ENCODE results near the gene RSPO3.
"Not testable (repeated sequence)": the region's sequence is repeated elsewhere in the genome, so short reads cannot be mapped to it uniquely, and the experiment has no call there.

Gene RSPO3, protein sequence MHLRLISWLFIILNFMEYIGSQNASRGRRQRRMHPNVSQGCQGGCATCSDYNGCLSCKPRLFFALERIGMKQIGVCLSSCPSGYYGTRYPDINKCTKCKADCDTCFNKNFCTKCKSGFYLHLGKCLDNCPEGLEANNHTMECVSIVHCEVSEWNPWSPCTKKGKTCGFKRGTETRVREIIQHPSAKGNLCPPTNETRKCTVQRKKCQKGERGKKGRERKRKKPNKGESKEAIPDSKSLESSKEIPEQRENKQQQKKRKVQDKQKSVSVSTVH

GRCh38 chr6:127118298-127119101 is at the start of gene RSPO3:
Gene RSPO3, plus strand, starts transcription at chr6:127118671. Its CDS starts 522 bp downstream, at chr6:127119193.
- DNase-seq, result no peak

- no peak for DNase-seq
Measured at GRCh38 chr6:127069659-127070279, 48.7 kb upstream of the RSPO3 start.

GRCh38 chr6:127073222-127073621 is 45.2 kb upstream of the RSPO3 start:
- no peak for DNase-seq

- no peak for DNase-seq
Measured at GRCh38 chr6:127076466-127076865, 42.0 kb upstream of the RSPO3 start.

DNA sequence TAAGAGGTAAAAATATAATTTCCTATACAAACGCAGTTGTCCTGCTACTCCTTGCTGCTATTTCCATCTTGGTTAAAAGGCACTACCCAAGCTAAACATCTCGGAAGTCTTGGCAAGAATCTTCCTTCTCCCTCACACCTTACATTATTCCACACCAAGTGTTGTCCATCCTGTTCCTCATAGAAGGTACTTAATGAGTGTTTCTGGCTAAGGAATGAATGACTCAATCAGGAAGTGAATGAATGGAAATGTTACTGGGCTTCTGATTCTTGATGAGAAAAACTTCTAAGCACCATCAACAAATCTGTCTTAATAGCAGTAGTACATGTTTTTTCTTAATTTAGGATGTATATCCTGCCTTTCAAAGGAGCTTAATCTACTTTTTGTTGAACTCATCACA is 40.6 kb upstream of the RSPO3 start:
- no peak for DNase-seq

- DNase-seq, result no peak
Measured at GRCh38 chr6:127078669-127079068, 39.8 kb upstream of the RSPO3 start.

GRCh38 chr6:127079681-127080080 is 38.8 kb upstream of the RSPO3 start:
- no peak for DNase-seq

- no peak for DNase-seq
Measured at GRCh38 chr6:127080081-127080480, 38.4 kb upstream of the RSPO3 start.

GRCh38 chr6:127083231-127083962 is 35.1 kb upstream of the RSPO3 start:
- no peak for DNase-seq

DNA sequence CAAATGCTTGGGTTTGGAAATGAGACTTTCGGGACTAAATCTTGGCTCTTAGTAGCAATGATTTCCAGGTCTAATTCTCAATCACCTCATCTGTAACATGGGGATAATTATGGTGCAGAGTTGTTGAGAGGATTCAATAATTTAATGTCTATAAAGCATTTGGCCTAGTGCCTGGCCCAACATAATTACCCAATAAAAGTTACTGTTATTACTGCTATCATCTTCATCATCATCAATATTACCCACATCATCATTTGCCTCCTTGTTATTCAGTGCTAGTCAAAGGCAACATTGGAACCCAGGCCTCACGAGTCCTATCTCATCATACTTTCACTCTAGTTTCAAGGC is 34.5 kb upstream of the RSPO3 start:
- DNase-seq, result no peak

GRCh38 chr6:127085181-127085580 is 33.3 kb upstream of the RSPO3 start:
- no peak for DNase-seq

DNA sequence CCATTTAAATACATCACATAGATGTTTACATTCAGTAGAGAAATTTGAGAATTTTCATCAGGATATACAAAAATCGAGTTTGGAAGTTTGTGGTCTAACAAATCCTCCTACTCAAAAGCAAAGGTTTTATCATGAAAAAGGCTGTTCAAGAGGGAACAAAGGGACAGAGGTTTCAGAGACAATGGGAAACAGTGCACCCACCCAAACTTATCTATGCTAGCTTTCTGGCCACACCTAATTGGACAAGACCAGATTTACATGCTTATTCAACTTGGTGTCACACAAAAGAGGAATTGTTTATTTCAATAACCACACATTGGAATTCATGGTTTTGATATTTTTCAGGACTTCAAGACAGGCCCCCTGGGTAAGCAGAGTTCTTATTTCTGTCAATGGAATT is 28.4 kb upstream of the RSPO3 start:
- no peak for DNase-seq

DNA sequence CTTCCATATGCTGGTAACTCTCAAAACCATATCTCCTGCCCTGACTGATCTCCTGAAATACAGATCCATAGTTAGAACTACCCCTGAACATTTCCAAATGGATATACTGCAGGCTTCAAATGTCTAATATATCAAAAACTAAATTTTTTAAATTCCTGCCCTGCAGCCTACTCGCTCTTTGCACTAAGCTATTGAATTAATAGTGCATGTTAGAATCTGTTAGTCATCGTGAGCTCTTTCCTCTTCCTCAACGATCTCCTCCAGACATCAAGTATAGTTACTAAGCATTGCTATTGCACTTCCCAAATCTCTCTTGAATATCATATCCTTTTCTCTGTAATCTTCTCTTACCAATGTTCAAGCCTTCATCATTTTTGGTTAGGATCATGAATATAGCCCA is 26.0 kb upstream of the RSPO3 start:
- no peak for DNase-seq

- no peak for DNase-seq
Measured at GRCh38 chr6:127094791-127095190, 23.7 kb upstream of the RSPO3 start.

- DNase-seq, result no peak
Measured at GRCh38 chr6:127096167-127096566, 22.3 kb upstream of the RSPO3 start.

DNA sequence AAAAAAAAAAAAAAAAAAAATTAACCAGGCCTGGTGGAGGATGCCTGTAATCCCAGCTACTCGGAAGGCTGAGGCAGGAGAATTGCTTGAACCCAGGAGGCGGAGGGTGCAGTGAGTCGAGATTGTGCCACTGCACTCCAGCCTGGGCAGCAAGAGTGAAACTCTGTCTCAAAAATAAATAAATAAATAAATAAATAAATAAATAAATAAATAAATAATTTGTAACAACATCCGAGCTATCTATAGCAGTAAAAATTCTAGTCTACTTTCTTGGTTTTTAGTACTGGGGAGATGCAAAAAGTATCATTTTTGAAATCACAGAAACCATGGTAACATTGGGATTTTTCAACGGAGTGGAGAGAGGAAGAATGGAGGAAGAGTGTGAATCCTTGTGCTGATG is 21.0 kb upstream of the RSPO3 start:
- not testable (repeated sequence) for DNase-seq

DNA sequence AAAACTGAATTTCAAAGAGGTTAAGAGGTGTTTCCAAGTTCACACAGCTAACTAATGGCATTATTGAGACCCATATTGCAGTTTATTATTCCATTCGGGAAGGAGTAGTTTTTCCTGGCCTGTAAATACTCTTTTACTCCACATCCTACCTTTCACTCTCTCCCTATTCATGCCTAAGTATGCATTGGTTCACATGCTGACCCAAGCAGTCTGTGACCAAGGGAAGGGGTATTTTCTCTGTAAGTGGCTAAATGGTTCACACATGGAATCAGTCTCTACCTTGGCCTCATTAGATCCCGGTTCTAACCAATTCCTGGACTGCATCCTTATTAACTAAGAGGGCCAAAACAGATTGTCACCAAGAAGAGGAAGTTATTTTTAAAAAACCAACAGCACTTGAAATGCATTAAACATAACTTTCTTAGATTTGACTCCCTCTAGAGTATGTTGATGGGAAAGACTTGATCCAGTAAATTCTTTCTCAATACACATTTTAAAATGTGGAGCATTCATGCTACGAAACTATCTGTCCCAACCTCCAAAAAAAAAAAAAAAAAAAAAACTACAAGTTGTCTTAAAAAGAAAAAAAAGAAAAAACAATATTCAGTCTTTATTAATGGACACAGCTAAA is 17.8 kb upstream of the RSPO3 start:
- DNase-seq, result no peak

DNA sequence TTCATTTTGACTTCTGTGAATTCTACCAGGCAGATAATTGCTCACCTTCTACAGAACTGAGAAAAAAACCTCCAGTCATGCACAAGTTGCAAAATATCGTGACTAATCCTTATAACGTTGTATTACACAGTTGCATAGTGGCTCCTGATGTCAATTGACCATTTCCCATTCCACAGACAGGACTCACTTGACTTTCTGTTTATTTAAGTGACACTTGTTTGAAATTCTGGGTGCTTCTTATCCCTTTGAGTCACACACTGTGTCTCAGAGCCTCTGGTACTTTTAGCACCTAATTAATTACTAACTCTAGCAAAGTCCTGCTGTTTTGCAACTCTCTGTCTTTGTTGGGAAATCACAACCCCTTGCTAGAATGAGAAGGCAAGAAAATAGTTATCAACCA is 16.2 kb upstream of the RSPO3 start:
- DNase-seq, result no peak

DNA sequence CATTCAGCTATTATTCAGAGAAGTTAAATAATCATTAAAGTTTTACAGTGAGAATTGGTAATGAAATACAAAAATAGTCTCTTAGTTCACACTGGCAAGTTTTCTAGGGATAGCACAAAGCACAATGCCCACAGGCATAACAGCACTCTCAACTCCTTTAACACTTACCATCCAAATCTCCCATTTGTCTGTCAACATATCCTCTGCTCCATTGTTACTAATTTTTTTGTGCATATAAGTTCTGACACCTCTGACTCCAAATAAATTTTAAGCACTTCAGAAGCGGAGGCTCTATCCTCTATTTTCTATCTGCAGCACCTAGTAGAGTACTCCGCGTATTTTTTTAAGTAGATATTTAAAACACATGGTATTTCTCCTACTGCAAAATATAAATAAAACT is 15.6 kb upstream of the RSPO3 start:
- DNase-seq, result no peak

DNA sequence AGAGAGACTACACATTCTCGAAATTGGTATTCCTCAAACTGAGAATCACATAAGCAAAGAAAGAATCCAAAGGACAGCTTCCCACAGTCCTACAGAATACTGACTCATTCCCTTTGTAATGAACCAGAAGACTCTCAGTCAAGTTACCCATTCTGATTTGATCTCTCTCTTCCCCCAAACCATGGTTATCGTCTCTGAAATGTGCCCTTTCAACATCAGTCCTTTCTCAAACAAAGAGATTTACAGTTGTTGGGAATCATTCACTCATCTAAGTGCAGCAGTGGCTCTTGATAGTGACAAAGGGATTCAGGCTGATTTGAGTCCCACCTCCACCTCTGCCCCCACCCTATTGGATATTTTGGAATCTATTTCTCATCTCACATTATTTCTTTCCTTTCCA is 15.0 kb upstream of the RSPO3 start:
- no peak for DNase-seq

DNA sequence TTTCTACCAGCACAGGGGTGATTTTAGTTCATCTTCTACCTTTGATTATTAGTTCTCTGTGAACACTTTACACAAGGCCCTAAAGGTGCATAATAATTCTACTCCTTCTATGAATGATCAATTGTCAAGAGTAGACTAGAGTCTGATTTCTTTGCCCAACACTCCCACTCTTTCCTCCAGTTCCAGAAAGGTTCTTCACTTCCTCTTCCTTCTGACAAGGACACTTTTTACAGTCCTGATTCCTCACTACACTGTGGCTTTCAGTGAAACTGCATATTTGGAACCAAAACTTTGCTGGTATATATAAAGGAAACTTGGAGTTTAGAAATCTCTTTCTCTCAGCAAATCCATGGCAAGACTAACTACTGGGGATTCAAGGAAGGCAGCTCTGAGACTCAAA is 10.6 kb upstream of the RSPO3 start:
- DNase-seq, result no peak

DNA sequence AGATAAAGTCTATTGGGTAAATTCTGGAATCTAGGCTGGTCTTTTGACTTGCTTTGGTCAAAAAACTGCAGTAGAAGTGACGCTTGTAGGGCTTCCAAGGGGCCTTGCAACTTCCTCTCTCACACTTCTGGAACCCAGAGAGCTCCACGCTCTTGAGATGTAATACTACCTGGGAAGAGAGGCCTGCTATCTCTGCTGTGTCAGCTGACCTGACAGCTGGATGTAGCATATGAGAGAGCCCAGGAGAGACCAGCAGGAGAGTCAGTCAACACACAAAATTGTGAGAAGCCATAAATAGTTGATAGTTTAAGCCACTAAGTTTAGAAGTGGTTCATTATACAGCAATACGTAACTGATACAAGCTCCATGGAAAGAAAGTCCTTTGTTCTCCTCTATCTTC is 7.8 kb upstream of the RSPO3 start:
- DNase-seq, result no peak

GRCh38 chr6:127111526-127111925 is 6.9 kb upstream of the RSPO3 start:
- DNase-seq, result no peak

Data from activated CD4-positive, alpha-beta T cell treated with anti-CD3 and anti-CD28 coated beads, Interleukin-2, amount 50 U/mL, for 1 hour (primary cell).